HL-60/S4 treated with retinoic acid at 250 ng/mL for 4 days and 3 days (cell line): ENCODE data around the gene CYP3A5.
"Not testable (repeated sequence)": the region's sequence is repeated elsewhere in the genome, so short reads cannot be mapped to it uniquely, and the experiment has no call there.

ENCODE experiments used
- in situ Hi-C: fragments of 300-500 bp; cut with MboI; formaldehyde crosslinking; loops from 2 replicates; pipeline ENCODE4 v1.7.0; 2022; ENCODE audit warnings: low sequenced_read_pairs

The CYP3A5 gene

GRCh38 chr7:99679400-99680191 lies at the start of gene CYP3A5:
TSS of gene CYP3A5 (minus strand) at chr7:99679996. CDS start at chr7:99679896, 100 bp downstream.
- in situ Hi-C loops = no loop called here

DNA sequence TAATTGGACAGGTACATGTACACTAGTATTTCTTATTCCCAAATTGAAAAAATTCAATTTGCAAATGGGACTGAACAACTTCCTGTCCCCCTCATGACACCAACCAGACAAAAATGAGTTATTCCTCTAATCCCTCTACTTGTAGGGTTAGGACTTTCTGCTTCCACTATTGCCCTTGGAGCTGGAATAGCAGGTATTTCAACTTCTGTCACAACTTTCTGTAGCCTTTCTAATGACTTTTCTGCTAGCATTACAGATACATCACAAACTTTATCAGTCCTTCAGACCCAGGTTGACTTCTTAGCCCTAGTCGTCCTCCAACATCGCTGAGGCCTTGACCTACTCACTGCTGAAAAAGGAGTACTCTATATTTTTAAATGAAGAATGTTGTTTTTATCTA lies 48.8 kb upstream of the CYP3A5 start:
- in situ Hi-C loops = no loop called here

- in situ Hi-C loops = not testable (repeated sequence)
These were observed 43.4 kb upstream of the CYP3A5 start for GRCh38 chr7:99723201-99723600.

GRCh38 chr7:99720800-99721595 lies 41.2 kb upstream of the CYP3A5 start:
- in situ Hi-C loops = no loop called here

- in situ Hi-C loops = no loop called here
These were observed 40.4 kb upstream of the CYP3A5 start for GRCh38 chr7:99719996-99720769.

- in situ Hi-C loops = no loop called here
These were observed 34.3 kb upstream of the CYP3A5 start for GRCh38 chr7:99713995-99714570.

GRCh38 chr7:99709838-99710578 lies 30.2 kb upstream of the CYP3A5 start:
- in situ Hi-C loops = no loop called here

GRCh38 chr7:99709260-99709659 lies 29.5 kb upstream of the CYP3A5 start:
- in situ Hi-C loops = no loop called here

DNA sequence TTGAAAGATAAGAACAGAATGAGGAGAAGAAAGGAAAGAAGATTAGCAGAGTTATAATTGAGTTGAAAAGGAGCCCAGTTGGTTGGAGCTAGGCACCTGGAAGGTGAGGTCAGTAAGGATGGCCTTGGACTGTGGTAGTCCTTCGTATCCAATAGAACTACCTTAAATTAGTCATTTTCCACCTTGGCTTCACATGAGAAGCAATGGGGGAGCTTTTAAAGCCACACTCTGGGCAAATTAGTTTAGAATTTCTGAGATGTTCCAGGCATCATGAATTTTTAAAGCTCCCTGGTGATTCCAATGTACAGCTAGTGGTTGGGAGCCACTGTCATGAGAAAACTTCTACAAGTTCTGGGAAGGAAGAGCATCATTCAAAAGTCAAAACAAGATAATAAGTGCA lies 27.3 kb upstream of the CYP3A5 start:
- in situ Hi-C loops = no loop called here

DNA sequence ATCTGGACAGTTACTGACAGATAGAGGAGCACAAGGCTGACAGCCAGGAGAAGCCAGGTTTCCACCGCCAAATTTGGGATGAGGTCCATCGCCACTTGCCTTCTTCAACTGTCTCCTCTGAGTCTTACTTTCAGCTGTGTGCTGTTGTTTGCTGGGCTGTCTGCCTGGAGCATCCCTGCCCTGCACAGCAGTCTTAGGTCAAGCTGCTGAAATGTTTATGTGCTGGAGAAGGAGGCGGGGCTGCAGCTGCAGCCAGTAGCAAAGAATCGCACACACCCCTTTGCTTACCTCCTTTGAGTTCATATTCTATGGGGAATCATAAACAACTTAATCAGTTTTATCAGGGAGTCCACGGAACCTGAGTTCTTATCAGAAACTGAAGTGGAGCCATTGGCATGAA lies 20.1 kb upstream of the CYP3A5 start:
- in situ Hi-C loops = no loop called here

GRCh38 chr7:99698867-99699730 lies 19.3 kb upstream of the CYP3A5 start:
- in situ Hi-C loops = not testable (repeated sequence)

DNA sequence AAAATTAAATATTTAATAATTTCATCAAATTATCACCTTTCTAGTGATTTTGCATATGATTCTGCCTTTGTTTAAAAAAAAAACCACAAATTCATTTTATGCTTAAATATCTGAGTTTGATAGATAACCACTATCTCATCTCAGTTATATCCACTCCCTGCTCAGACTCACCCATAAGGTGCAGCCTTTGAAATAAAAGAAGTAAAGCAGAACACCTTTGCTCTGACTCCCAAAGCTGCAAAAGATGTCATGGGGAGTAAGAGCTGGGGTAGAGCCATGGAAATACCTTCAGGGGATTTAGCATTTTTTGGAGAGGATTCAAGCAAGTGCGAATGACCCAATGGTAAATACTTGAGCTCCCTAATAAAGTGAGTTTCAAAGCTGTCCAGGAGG lies 15.1 kb upstream of the CYP3A5 start:
- in situ Hi-C loops = no loop called here

GRCh38 chr7:99694201-99694911 lies 14.6 kb upstream of the CYP3A5 start:
- in situ Hi-C loops = no loop called here

DNA sequence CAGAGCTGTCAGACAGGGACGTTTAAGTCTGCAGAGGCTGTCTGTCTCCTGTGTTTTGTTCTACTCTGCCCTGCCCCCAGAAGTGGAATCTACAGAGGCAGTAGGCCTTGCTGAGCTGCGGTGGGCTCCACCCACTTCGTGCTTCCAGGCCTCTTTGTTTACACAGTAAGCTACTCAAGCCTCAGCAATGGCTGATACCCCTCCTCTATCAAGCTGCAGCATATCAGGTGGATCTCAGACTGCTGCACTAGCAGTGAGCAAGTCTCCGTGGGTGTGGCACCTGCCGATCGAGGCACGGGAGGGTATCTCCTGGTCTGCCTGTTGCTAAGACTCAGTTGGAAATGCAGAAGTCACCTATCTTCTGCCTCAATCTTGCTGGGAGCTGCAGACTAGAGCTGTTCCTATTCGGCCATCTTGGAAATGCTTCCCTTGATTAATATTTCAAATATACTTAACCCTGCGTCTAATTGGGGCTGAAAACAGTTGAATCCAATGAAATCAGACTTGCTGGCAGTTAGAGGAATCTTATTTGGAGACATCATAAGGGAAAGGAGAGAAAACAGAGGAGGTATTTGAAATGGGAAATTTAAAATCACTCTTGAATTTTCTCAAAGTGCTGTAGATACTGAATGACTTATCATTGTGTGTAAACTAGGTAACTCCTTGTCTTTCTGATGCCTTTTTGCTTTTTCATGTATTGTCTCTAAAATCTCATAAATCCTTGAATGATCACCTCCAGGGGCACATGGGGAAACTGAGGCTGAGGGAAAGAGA lies 13.8 kb upstream of the CYP3A5 start:
- in situ Hi-C loops = no loop called here

DNA sequence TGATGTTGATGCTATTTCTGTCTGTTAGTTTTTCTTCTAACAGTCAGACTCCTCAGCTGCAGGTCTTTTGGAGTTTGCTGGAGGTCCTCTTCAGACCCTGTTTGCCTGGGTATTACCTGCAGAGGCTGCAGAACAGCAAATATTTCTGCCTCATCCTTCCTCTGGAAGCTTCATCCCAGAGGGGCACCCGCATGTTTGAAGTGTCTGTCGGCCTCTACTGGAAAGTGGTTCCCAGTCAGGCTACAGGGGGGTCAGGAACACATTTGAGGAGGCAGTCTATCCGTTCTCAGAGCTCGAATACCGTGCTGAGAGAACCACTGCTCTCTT lies 13.3 kb upstream of the CYP3A5 start:
- in situ Hi-C loops = no loop called here

GRCh38 chr7:99692563-99692962 lies 12.8 kb upstream of the CYP3A5 start:
- in situ Hi-C loops = not testable (repeated sequence)

DNA sequence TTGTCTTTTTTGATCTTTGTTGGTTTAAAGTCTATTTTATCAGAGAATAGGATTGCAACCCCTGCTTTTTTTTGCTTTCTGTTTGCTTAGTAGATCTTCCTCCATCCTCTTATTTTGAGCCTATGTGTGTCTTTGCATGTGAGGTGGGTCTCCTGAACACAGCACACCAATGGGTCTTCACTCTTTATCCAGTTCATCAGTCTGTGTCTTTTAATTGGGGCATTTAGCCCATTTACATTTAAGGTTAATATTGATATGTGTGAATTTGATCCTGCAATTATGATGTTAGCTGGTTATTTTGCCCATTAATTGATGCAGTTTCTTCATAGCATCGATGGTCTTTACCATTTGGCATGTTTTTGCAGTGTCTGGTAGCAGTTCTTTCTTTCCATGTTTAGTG lies 11.9 kb upstream of the CYP3A5 start:
- in situ Hi-C loops = not testable (repeated sequence)

DNA sequence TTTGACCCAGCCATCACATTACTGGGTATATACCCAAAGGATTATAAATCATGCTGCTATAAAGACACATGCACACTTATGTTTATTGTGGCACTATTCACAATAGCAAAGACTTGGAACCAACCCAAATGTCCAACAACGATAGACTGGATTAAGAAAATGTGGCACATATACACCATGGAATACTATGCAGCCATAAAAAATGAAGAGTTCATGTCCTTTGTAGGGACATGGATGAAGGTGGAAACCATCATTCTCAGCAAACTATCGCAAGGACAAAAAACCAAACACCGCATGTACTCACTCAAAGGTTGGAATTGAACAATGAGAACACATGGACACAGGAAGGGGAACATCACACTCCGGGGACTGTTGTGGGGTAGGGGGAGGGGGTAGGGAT lies 11.1 kb upstream of the CYP3A5 start:
- in situ Hi-C loops = not testable (repeated sequence)
